ENCODE results near the gene FNDC3B.

The FNDC3B gene

DNA sequence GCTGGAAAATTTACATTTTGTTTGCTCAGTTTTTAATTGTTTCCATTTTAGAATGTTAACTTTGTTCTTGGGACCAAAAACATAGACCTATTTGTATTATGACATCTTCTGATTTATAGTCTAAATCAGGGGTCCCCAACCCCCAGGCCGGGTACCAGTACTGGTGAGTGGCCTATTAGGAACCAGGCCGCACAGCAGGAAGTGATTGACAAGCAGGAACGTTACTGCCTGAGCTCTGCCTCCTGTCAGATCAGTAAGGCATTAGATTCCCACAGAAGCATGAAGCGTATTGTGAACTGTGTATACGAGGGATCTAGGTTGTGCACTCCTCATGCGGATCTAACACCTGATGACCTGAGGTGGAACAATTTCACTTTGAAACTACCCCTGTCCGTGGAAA is 357.0 kb downstream of the FNDC3B start:
- Histone ChIP-seq H3K36me3 (replicated peaks in 1 of 2; ENCODE audit: control insufficient read depth in 2 of 2, insufficient read depth in 2 of 2, low read length in 2 of 2) (peaks cover 4 to 52% of the 10 kb centered on the region in 2 donors), H3K23ac (ENCODE audit: low read depth, low read length, poor library complexity) (no peak overlapping the region), H2AK5ac (ENCODE audit: low read depth, low read length) (no peak overlapping the region), H3K18ac (ENCODE audit: low read length) (no peak overlapping the region), H2BK120ac (ENCODE audit: low read depth, low read length) (no peak overlapping the region), H3K9me3 (replicated peaks in 1 of 2; ENCODE audit: control insufficient read depth in 2 of 2, insufficient read depth in 1 of 2, low read depth in 1 of 2, low read length in 2 of 2) (no peaks in the 10 kb centered on the region), H2BK5ac (ENCODE audit: low read length) (no peak overlapping the region), H4K8ac (ENCODE audit: low read depth, low read length) (no peak overlapping the region), H3K4me3 (ENCODE audit: low read length in 2 of 2) (no peak overlapping the region), H3K27me3 (ENCODE audit: control insufficient read depth in 3 of 3, insufficient read depth in 3 of 3, low read depth in 1 of 3, low read length in 3 of 3) (no peaks in the 10 kb centered on the region), H3K14ac (ENCODE audit: low read length) (no peak overlapping the region), H3K4ac (ENCODE audit: low read length) (no peak overlapping the region), H3K4me2 (ENCODE audit: insufficient read depth, low read length, poor library complexity, severe bottlenecking) (no peak overlapping the region), H2BK12ac (ENCODE audit: low read length) (no peak overlapping the region), H3K4me1 (ENCODE audit: control insufficient read depth in 2 of 2, insufficient read depth in 1 of 2, low read depth in 1 of 2, low read length in 2 of 2) (peaks cover 2 to 4% of the 10 kb centered on the region in 2 donors), H3K79me1 (ENCODE audit: low read depth, low read length) (no peaks in the 10 kb centered on the region), H3K9ac (ENCODE audit: low read depth, low read length, poor library complexity) (no peak overlapping the region), H2AFZ (ENCODE audit: low read length) (no peak overlapping the region), H4K91ac (ENCODE audit: low read depth, low read length, poor library complexity) (no peak overlapping the region), H3K27ac (replicated peaks; ENCODE audit: low read length) (no peak overlapping the region), H2BK15ac (ENCODE audit: low read length) (no peak overlapping the region)
- WGBS, 2 donors (ENCODE audit: extremely low coverage in 2 of 2, insufficient read length in 2 of 2, insufficient replicate concordance in 1 of 2), result no CpG with 5 or more reads among the region's 7 CpGs
- no peak for DNase-seq (ENCODE audit: low spot score)

GRCh38 chr3:172397716-172398405 is 358.5 kb downstream of the FNDC3B start:
- Histone ChIP-seq H3K18ac (ENCODE audit: low read length) (no peak overlapping the region), H2BK12ac (ENCODE audit: low read length) (no peak overlapping the region), H3K36me3 (replicated peaks in 1 of 2; ENCODE audit: control insufficient read depth in 2 of 2, insufficient read depth in 2 of 2, low read length in 2 of 2) (peaks cover 4 to 56% of the 10 kb centered on the region in 2 donors), H2AFZ (ENCODE audit: low read length) (no peak overlapping the region), H3K4me2 (ENCODE audit: insufficient read depth, low read length, poor library complexity, severe bottlenecking) (no peak overlapping the region), H3K9ac (ENCODE audit: low read depth, low read length, poor library complexity) (no peak overlapping the region), H3K4ac (ENCODE audit: low read length) (no peak overlapping the region), H2BK120ac (ENCODE audit: low read depth, low read length) (no peak overlapping the region), H3K4me3 (ENCODE audit: low read length in 2 of 2) (no peak overlapping the region), H3K4me1 (ENCODE audit: control insufficient read depth in 2 of 2, insufficient read depth in 1 of 2, low read depth in 1 of 2, low read length in 2 of 2) (peaks cover 0 to 2% of the 10 kb centered on the region in 2 donors), H3K27ac (replicated peaks; ENCODE audit: low read length) (no peak overlapping the region), H2BK15ac (ENCODE audit: low read length) (no peak overlapping the region), H3K79me1 (ENCODE audit: low read depth, low read length) (no peaks in the 10 kb centered on the region), H4K91ac (ENCODE audit: low read depth, low read length, poor library complexity) (no peak overlapping the region), H4K8ac (ENCODE audit: low read depth, low read length) (no peak overlapping the region), H2AK5ac (ENCODE audit: low read depth, low read length) (no peak overlapping the region), H3K27me3 (ENCODE audit: control insufficient read depth in 3 of 3, insufficient read depth in 3 of 3, low read depth in 1 of 3, low read length in 3 of 3) (no peaks in the 10 kb centered on the region), H3K14ac (ENCODE audit: low read length) (no peak overlapping the region), H3K23ac (ENCODE audit: low read depth, low read length, poor library complexity) (no peak overlapping the region), H3K9me3 (replicated peaks in 1 of 2; ENCODE audit: control insufficient read depth in 2 of 2, insufficient read depth in 1 of 2, low read depth in 1 of 2, low read length in 2 of 2) (peaks cover 0 to 1% of the 10 kb centered on the region in 2 donors), H2BK5ac (ENCODE audit: low read length) (no peak overlapping the region)
- no CpG with 5 or more reads among the region's 1 CpG for WGBS, 2 donors (ENCODE audit: extremely low coverage in 2 of 2, insufficient read length in 2 of 2, insufficient replicate concordance in 1 of 2)
- no peak for DNase-seq (ENCODE audit: low spot score)

- no peak overlapping the region for H3K23ac ChIP-seq (ENCODE audit: low read depth, low read length, poor library complexity)
- H3K27me3 ChIP-seq (ENCODE audit: control insufficient read depth in 3 of 3, insufficient read depth in 3 of 3, low read depth in 1 of 3, low read length in 3 of 3), result no peaks in the 10 kb centered on the region
- H3K14ac ChIP-seq (ENCODE audit: low read length), result no peak overlapping the region
- no peak overlapping the region for H2AFZ ChIP-seq (ENCODE audit: low read length)
- H3K18ac ChIP-seq (ENCODE audit: low read length), result no peak overlapping the region
- H3K9ac ChIP-seq (ENCODE audit: low read depth, low read length, poor library complexity), result no peak overlapping the region
- no CpG with 5 or more reads among the region's 4 CpGs for WGBS, 2 donors (ENCODE audit: extremely low coverage in 2 of 2, insufficient read length in 2 of 2, insufficient replicate concordance in 1 of 2)
- H3K4me3 ChIP-seq (ENCODE audit: low read length in 2 of 2), result no peak overlapping the region
- peaks cover 0 to 1% of the 10 kb centered on the region in 2 donors for H3K9me3 ChIP-seq (replicated peaks in 1 of 2; ENCODE audit: control insufficient read depth in 2 of 2, insufficient read depth in 1 of 2, low read depth in 1 of 2, low read length in 2 of 2)
- no peak overlapping the region for H2BK12ac ChIP-seq (ENCODE audit: low read length)
- no peak overlapping the region for H3K27ac ChIP-seq (replicated peaks; ENCODE audit: low read length)
- no peak overlapping the region for H3K4me2 ChIP-seq (ENCODE audit: insufficient read depth, low read length, poor library complexity, severe bottlenecking)
- DNase-seq (ENCODE audit: low spot score), result no peak
- peaks cover 4 to 53% of the 10 kb centered on the region in 2 donors for H3K36me3 ChIP-seq (replicated peaks in 1 of 2; ENCODE audit: control insufficient read depth in 2 of 2, insufficient read depth in 2 of 2, low read length in 2 of 2)
- no peak overlapping the region for H2AK5ac ChIP-seq (ENCODE audit: low read depth, low read length)
- no peaks in the 10 kb centered on the region for H3K79me1 ChIP-seq (ENCODE audit: low read depth, low read length)
- H2BK15ac ChIP-seq (ENCODE audit: low read length), result no peak overlapping the region
- H3K4ac ChIP-seq (ENCODE audit: low read length), result no peak overlapping the region
- H2BK5ac ChIP-seq (ENCODE audit: low read length), result no peak overlapping the region
- peaks cover 0 to 2% of the 10 kb centered on the region in 2 donors for H3K4me1 ChIP-seq (ENCODE audit: control insufficient read depth in 2 of 2, insufficient read depth in 1 of 2, low read depth in 1 of 2, low read length in 2 of 2)
- H2BK120ac ChIP-seq (ENCODE audit: low read depth, low read length), result no peak overlapping the region
- H4K91ac ChIP-seq (ENCODE audit: low read depth, low read length, poor library complexity), result no peak overlapping the region
- H4K8ac ChIP-seq (ENCODE audit: low read depth, low read length), result no peak overlapping the region
Measured at GRCh38 chr3:172398484-172398883, 359.1 kb downstream of the FNDC3B start.

DNA sequence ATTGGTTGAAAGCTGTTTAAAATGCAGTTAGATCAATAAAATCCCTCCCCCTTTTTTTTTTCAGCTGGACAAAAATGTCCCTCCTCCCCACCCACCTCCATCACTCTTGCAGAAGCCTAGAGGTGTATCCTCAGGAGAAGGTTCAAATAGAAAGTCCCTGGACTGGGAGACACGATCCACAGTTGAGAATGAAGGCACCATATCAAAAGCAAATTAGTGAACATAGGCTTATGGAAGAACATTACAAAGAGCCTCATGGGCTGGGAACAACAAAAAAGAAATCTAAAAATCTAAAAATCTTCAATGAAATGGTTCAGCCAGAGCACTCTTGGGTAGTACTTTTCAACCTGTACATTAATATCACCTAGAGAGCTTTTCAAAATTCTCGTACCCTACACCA is 362.7 kb downstream of the FNDC3B start:
- Histone ChIP-seq H3K9me3 (replicated peaks in 1 of 2; ENCODE audit: control insufficient read depth in 2 of 2, insufficient read depth in 1 of 2, low read depth in 1 of 2, low read length in 2 of 2) (peaks cover 0 to 3% of the 10 kb centered on the region in 2 donors), H3K14ac (ENCODE audit: low read length) (no peak overlapping the region), H3K23ac (ENCODE audit: low read depth, low read length, poor library complexity) (no peak overlapping the region), H2BK12ac (ENCODE audit: low read length) (no peak overlapping the region), H3K9ac (ENCODE audit: low read depth, low read length, poor library complexity) (no peak overlapping the region), H3K27me3 (ENCODE audit: control insufficient read depth in 3 of 3, insufficient read depth in 3 of 3, low read depth in 1 of 3, low read length in 3 of 3) (no peaks in the 10 kb centered on the region), H3K4me2 (ENCODE audit: insufficient read depth, low read length, poor library complexity, severe bottlenecking) (no peak overlapping the region), H2AFZ (ENCODE audit: low read length) (no peak overlapping the region), H2BK15ac (ENCODE audit: low read length) (no peak overlapping the region), H3K79me1 (ENCODE audit: low read depth, low read length) (no peaks in the 10 kb centered on the region), H4K8ac (ENCODE audit: low read depth, low read length) (no peak overlapping the region), H2BK120ac (ENCODE audit: low read depth, low read length) (no peak overlapping the region), H2AK5ac (ENCODE audit: low read depth, low read length) (no peak overlapping the region), H3K36me3 (replicated peaks in 1 of 2; ENCODE audit: control insufficient read depth in 2 of 2, insufficient read depth in 2 of 2, low read length in 2 of 2) (peaks cover 2 to 39% of the 10 kb centered on the region in 2 donors), H4K91ac (ENCODE audit: low read depth, low read length, poor library complexity) (no peak overlapping the region), H3K4ac (ENCODE audit: low read length) (no peak overlapping the region), H3K18ac (ENCODE audit: low read length) (no peak overlapping the region), H3K4me1 (ENCODE audit: control insufficient read depth in 2 of 2, insufficient read depth in 1 of 2, low read depth in 1 of 2, low read length in 2 of 2) (no peaks in the 10 kb centered on the region), H3K27ac (replicated peaks; ENCODE audit: low read length) (no peak overlapping the region), H3K4me3 (ENCODE audit: low read length in 2 of 2) (no peak overlapping the region), H2BK5ac (ENCODE audit: low read length) (no peak overlapping the region)
- no peak for DNase-seq (ENCODE audit: low spot score)
- no CpG with 5 or more reads among the region's 2 CpGs for WGBS, 2 donors (ENCODE audit: extremely low coverage in 2 of 2, insufficient read length in 2 of 2, insufficient replicate concordance in 1 of 2)
